RWPE2 (cell line): Measurements from ENCODE around the gene TMC6.

Source experiments
- ATAC-seq: fragments of 200-7000 bp; cut with Tn5 transposase; 3 replicates; pipeline ENCODE4 v1.9.1; 2021; ENCODE audit warnings: low read depth
- DNase-seq: peaks from one replicate; pipeline ENCODE4 v3.0.0-alpha.2; 2020; ENCODE audit warnings: low spot score
- H3K27ac ChIP-seq: fragments of 450-650 bp; 2 replicates; pipeline ENCODE4 v1.5.1; 2017; ENCODE audit warnings: mild to moderate bottlenecking; ENCODE audit not compliant: poor library complexity, severe bottlenecking
- H3K27me3 ChIP-seq: fragments of 250-450 bp; sonication (Bioruptor Pico); 2 replicates; pipeline ENCODE4 v1.5.1; 2021; ENCODE audit warnings: mild to moderate bottlenecking, moderate library complexity; ENCODE audit not compliant: insufficient read depth, poor library complexity, severe bottlenecking
- H3K36me3 ChIP-seq: fragments of 250-450 bp; sonication (Bioruptor Pico); 2 replicates; pipeline ENCODE4 v1.5.1; 2020; ENCODE audit warnings: low read depth, mild to moderate bottlenecking, moderate library complexity
- H3K4me1 ChIP-seq: fragments of 250-450 bp; sonication (Bioruptor Pico); 2 replicates; pipeline ENCODE4 v1.5.1; 2021; ENCODE audit warnings: mild to moderate bottlenecking, moderate library complexity; ENCODE audit not compliant: insufficient read depth, poor library complexity, severe bottlenecking
- H3K4me3 ChIP-seq: fragments of 250-450 bp; sonication (Bioruptor Pico); 2 replicates; pipeline ENCODE4 v1.5.1; 2021; ENCODE audit warnings: mild to moderate bottlenecking, moderate library complexity; ENCODE audit not compliant: severe bottlenecking
- H3K9me3 ChIP-seq: fragments of 250-450 bp; sonication (Bioruptor Pico); 2 replicates; pipeline ENCODE4 v1.5.1; 2021; ENCODE audit warnings: mild to moderate bottlenecking, moderate library complexity; ENCODE audit not compliant: severe bottlenecking
- TF ChIP-seq, protein P1 (sequence below): fragments of 450-650 bp; IDR thresholded peaks from one replicate; pipeline ENCODE4 v1.5.1; 2017; ENCODE audit warnings: mild to moderate bottlenecking, moderate library complexity; ENCODE audit not compliant: poor library complexity, severe bottlenecking

Gene TMC6

DNA sequence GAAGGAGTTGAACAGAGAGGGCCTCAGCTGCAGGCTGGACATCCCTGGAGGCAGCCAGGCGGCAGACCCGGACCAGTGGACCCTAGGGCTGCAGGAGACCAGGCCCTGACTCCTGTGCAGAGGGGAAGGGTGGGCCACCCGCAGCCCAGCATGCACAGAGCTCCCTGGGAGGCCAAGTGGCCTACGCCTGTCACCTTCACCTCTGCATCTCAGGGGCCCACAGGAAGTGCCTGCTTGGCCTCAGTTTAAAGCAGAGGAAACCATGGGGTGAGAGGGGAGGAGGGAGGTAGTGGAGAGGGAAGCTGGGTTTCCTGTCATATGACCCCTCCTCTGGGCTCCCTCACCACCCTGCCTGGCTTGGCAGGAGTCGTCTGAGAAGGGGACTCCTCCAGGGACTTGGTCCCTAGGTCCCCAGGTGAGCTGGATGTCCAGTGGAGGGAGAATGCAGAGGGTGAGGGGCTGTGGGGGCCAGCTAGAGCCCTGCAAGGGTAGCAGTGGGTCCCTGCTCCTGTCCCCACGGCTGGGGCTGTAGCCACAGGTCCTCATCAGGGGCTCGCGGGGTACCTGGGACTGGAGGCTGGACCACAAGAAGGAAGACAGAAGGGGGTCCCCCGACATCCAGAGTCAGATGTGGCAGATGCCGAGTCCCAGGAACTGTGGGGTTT, 2.0 kb upstream of the TMC6 start, which contains the start of gene TMC8:
TSS of gene TMC8 (plus strand) at position 335 of the 665 bp plus-strand sequence. CDS start 818 bp downstream, outside the sequence.
- no peak for DNase-seq
- Histone ChIP-seq H3K4me3 (no peak within 1 kb of the TSS), H3K9me3 (no peaks in the 10 kb centered on the region), H3K36me3 (peaks cover 4% of the 10 kb centered on the region; the same call in 1 of the 2 replicates), H3K27ac (peak within 1 kb of the TSS; percentile 51), H3K4me1 (peaks cover 11% of the 10 kb centered on the region), H3K27me3 (no peaks in the 10 kb centered on the region)
- no peak for ATAC-seq
- TF ChIP-seq, protein P1, sequence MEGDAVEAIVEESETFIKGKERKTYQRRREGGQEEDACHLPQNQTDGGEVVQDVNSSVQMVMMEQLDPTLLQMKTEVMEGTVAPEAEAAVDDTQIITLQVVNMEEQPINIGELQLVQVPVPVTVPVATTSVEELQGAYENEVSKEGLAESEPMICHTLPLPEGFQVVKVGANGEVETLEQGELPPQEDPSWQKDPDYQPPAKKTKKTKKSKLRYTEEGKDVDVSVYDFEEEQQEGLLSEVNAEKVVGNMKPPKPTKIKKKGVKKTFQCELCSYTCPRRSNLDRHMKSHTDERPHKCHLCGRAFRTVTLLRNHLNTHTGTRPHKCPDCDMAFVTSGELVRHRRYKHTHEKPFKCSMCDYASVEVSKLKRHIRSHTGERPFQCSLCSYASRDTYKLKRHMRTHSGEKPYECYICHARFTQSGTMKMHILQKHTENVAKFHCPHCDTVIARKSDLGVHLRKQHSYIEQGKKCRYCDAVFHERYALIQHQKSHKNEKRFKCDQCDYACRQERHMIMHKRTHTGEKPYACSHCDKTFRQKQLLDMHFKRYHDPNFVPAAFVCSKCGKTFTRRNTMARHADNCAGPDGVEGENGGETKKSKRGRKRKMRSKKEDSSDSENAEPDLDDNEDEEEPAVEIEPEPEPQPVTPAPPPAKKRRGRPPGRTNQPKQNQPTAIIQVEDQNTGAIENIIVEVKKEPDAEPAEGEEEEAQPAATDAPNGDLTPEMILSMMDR = no peak

DNA sequence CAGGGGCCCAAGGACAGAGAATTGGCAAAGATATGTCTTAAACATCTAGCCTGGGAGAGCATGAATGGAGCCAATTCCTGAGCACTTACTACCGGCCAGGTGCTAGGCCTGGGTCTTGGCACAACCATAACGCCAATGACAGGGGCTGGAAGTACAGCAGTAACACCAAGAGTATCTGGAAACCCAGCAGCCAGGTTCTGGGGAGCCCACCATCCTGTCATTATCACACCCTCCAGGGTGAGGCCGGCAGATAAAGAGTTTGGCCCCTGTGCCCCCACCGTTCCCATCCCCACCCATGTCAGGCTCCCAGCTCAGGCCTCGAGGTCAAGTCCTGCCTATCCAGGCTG, 1.5 kb upstream of the TMC6 start:
- DNase-seq = no peak
- Histone ChIP-seq H3K9me3 (no peaks in the 10 kb centered on the region), H3K27ac (peak overlapping the region; percentile 51), H3K4me1 (peaks cover 11% of the 10 kb centered on the region), H3K36me3 (peaks cover 7% of the 10 kb centered on the region; the same call in 1 of the 2 replicates), H3K27me3 (no peaks in the 10 kb centered on the region), H3K4me3 (no peak overlapping the region)
- TF ChIP-seq, protein P1 = no peak
- no peak for ATAC-seq

DNA sequence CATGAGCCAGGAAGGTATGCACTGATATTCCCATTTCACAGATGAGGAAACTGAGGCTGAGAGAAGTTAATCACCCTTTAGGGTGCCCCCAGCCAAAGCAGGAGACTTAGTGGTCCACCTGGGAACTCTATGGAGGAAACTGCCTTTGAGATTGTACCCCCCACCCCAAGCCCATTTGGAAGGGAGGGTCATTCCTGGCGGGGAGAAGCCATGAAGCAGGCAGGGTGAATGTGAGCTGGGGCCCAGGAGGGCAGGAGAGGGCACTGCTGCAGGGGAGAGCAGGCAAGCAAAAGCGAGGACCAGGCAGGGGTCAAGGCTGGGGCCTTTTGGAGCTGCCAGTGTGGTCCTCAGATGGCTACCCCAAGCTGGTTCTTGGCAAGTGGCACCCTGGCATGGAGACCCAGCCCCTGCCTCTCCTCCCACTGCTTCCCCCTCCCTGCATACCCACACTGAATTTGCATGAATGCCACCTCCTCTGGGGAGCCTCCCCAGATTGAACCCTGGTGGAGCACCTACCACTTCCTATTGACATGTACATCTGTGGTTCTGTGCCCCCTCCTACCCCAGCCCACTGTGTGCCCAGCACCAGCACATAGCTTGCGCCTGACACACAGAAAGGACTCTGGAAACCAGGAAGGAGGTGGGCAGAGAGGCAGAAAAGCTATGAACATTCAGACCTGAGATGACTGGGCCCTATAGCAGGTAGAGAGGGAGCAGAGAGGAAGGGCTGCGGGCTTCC, 965 bp upstream of the TMC6 start:
- Histone ChIP-seq H3K36me3 (peaks cover 7% of the 10 kb centered on the region; the same call in 1 of the 2 replicates), H3K4me1 (peaks cover 11% of the 10 kb centered on the region), H3K4me3 (no peak overlapping the region), H3K27ac (peak overlapping the region; percentile 51), H3K27me3 (no peaks in the 10 kb centered on the region), H3K9me3 (no peaks in the 10 kb centered on the region)
- ATAC-seq (no peak), DNase-seq (no peak)
- TF ChIP-seq, protein P1 = no peak

DNA sequence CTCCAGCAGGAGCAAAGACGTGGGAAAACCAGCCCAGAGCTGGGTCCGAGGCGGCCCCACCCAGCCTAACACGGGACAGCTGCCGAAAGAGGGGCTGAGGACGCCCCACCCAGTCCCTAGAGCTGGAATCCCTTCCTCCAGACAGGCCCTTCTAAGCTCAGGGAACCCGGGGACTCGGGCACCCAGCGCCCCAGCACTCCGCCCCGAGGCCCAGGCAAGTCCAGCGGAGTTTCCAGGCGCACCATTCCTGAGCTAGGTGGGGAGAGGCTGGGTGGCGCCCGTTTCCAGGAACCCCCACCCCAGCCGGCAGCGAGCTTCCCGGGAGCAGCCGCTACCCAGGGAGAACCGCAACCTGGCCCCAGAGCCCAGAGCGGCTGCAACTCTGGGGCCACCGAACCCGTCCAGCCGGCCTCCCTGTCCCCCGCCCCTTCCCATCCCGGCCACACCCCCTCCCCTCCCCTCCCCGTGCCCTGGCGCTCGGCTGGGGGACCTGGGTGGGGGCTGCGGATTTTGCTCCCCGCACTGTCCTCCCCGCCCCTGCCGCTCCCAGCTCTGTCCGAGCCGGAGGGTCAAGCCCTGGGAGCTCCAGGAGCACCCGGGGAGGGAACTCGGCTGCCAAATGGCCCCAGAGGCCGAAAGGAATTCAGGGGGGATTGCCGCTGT, 536 bp downstream of the TMC6 start:
- no peaks in the 10 kb centered on the region for H3K27me3 ChIP-seq
- TF ChIP-seq, protein P1 = no peak
- peak overlapping the region; percentile 51 for H3K27ac ChIP-seq
- peak overlapping the region; percentile 62 for H3K4me3 ChIP-seq
- H3K9me3 ChIP-seq = no peaks in the 10 kb centered on the region
- peaks cover 11% of the 10 kb centered on the region for H3K4me1 ChIP-seq
- DNase-seq (no peak), ATAC-seq (peak; percentile 48)
- peaks cover 16% of the 10 kb centered on the region for H3K36me3 ChIP-seq
